OCI-M2 (cell line): ENCODE data around the gene TSPAN18.

ENCODE experiments used
- DNase-seq: peaks from one replicate; lab custom pipeline; 2025; ENCODE audit not compliant: unreplicated experiment; lab: John Stamatoyannopoulos, UW

The TSPAN18 gene

DNA sequence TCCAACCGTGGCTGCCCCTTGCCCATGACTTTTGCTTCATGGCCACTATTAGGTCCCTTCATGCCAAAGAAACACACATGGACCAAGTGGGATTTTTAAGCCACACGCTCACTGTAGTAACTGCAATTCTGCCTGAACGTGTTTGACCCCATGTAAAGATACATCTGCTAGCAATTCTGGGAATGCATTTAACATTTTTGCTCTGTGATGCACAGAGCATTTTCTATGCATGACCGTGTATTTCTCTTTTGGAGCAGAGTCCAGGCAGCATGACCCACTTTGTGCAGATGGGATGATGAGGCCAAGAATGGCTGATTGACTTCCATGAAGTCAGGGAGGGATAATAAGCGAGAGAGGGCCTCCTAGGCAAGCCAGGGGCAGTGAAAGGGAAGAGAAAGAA, 115.5 kb downstream of the TSPAN18 start:
- DNase-seq: no peak

DNA sequence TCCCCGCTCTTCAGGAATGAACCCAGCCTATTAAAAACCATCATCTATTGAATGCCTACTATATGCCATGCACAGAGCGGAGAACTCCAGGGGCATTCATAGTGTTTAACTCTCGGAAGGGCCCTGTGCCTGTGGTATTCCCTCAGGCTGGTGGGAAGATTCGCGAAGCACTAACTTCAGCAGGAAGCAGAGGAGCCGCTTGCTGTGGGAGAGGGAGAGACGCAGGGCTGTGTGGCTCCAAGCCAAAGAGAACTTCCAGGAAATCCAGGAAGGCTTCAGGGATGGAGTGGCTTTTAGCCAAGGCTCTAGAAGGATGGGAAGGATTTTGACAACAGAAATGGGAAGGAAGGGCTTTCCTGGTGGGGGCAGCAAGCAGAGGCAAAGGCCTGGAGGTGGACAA, 120.1 kb downstream of the TSPAN18 start:
- no peak for DNase-seq

DNA sequence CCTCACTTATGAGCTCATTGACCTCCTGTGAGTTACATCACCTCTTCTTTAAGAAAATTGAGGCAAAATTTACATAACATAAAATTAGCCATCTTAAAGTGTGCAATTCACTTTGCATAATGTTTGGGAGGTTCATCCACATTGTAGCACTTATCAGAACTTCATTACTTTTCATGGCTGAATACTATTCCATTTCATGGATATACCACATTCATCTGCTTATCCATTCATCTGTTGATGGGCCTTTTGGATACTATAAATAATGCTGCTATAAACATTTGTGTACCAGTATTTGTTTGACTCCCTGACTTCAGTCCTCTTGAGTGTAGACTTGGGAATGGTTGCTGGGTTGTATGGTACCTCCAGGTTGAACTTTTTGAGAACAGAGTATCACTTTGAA, 120.6 kb downstream of the TSPAN18 start:
- no peak for DNase-seq

DNA sequence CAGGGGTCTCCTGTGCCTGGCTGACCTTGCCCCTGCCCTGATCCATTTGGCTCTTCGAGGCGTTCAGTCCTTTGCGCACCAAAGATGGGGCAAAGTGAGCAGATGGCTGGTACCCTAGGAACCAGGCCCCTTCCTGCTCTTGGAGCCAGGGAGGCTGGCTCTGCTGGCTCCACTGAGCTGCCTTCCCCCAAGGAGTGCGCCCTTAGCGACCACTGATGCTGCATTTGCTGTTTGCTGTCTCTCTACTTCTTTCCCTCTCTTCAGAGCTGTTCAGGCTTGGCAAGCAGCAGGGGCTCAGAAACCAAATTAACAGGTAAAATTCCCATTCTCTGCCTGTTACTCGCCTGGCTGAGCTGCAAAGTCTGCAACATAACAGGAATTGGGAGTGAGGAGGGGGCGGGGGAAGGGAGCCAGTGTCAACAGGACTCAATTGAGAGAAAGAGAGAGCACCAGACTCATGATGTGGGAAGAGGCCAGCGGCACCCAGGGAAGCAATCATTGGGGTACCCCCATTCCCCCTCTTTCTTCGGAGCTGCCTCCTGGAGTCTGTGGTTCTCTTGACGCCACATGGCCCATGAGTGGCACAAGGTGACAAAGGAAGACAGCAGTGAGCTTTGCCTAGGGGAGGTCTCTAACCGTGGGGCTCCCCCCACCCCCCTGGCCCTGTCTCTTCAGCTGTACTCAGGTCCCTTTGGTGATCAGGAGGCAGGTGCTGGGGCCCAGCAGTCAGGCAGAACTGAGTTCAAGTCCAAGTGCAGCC, 121.6 kb downstream of the TSPAN18 start:
- DNase-seq: no peak

DNA sequence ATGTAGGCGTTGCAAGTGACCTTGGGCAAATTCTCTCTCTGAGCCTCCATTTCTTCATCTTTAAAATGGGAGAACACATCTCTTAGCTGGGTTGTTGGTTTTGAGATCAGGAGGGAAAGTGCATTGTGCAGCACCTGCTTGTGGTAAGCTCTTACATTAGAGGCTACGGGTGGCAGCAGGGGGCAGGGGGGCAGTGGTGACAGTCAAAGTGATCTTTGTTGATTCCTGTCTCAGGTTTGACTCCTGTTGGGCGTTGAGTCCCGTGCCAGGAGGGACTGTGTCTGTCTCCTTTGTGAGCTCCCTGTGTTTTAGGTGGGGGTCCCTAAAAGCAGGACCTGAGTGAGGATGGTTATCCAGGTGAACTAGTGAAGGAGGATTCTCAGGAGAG, 122.2 kb downstream of the TSPAN18 start:
- DNase-seq: no peak

DNA sequence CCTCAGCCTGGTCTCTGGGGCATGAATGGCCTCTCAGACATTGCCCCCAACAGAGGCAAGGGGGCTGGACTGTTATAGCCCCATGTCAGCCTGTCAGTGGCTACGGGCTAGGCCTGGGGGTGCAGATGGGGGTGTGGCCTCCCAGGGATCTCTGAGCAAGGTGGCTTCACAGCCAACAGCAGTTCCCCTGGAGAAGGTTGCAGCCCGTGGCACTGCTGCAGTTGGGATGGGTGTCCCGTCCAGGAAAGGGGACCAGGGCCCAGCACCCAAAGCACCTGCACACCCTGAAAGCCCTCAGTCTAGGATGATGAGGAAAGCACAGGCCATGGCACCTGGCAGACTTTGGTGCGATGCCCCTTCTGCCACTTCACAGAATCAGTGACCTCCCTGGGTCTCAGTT, 122.7 kb downstream of the TSPAN18 start:
- DNase-seq: no peak

DNA sequence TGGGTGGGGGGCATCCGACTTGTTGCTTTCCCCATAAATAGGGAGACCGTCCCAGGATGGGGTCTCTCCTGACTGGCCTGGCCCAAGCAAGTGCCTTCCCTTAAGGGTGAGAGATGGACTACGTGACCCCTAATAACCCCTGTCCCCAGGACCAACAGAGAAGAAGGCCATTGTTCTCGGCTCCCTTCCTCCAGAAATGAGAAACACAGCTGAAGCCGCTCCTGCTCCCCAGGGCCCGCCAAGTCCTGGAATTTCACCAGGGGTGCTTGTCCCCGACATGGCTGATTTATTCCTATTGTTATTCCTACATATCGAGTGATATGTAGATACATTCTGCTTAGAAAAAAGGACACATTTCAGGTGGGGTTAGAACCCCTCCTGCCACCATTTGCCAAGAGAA, 123.2 kb downstream of the TSPAN18 start:
- no peak for DNase-seq

DNA sequence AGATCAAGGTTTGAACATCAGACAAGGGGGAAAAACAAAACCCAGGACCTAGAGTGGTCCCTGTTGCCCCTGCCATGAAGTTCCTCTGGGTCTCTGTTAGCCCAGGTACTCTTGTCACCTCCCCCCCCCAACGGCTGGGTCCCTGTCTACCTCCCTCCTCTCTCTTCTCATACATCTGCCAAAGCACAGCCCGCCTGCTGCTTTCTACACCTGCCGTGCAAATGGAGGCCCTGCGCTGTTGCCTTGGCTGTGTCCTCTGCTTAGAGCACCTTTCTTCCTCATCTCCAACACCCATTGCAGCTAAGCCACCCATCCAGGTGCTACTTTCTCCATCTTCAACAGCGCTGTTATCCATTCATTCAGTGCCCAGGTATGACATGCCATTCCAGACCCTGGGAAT, 124.7 kb downstream of the TSPAN18 start:
- DNase-seq: no peak

DNA sequence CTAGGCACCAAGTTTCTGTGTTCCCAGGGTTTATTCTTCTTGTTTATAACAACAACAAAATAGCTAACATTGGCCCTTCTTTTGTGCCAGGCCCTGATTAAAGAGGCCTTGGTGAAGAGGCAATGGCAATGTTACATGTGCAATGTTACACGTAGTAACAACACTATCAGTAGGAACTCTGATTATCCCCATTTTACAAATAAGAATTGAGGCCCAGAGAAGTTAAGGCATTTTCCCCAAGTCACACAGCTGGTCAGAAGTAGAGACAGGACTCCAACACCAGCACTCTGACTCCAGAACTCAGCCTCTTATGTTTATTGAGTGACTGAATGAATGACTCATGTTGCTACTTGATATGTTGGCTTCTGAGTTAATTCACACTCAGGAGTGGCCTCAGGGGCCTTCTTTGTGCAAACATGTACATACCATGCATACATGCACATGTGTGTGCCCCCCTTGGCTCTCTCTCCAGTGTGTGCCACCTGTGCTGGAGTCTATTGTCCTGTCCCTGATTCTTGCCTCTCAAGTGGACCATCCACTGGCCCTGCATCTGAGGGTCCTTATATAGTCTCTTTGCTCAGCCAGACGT, 125.5 kb downstream of the TSPAN18 start:
- no peak for DNase-seq

DNA sequence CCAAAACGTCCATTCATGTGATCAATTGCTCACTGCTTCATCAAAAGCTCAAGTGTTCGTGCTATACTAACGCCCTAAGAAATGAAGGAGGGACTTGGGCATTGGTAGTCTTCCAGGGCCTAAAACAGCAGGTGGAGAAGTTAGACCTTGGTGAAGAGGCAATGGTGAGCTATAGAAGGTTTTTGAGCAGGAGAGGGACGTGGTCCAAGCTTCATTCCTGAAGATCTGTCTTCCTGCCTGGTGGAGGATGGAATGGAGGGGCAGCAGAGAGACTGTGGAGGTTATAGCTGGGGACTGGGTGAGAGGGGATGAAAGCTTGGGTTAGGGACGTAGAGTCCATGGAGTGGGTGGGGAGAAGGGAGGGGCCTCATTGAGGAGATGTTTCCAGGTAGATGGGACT, 126.2 kb downstream of the TSPAN18 start:
- no peak for DNase-seq

DNA sequence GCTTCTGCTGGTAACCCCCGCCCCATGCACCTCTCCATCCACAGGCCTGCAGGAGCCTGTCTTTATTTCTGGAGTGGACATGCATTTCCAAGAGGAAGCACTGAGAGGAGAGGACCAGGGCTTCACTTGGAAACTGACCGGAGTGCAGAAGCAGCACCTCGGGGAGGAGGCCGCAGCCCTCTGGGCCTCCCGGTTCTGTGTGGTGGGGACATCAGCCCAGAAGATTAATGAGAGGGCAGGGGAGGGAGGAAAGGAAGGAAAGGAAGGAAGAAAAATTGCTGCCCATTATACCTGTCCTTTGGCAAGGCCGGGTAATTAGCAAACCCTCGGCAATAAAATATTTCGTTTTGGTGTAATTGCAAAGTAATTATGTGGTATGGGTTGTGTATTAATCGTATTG, 126.9 kb downstream of the TSPAN18 start:
- no peak for DNase-seq

DNA sequence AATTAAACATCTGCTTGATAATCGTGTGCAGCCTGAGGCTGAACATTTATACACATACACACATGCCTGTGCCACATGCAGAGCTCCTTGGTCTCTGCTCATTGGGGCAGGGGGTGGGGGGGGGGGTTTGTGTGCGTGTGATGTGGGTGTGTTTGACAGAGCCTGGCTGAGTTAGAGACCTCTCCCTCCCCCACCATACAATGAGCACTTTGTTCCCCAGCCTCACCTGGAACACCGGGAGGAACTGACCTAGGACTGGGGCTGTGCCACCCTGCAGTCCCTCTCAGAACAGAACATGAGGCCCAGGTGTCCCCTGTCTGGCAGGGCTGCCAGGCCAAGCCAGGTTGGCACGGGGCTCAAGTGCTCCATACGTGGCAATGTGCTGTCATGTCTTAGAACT, 127.3 kb downstream of the TSPAN18 start:
- no peak for DNase-seq

DNA sequence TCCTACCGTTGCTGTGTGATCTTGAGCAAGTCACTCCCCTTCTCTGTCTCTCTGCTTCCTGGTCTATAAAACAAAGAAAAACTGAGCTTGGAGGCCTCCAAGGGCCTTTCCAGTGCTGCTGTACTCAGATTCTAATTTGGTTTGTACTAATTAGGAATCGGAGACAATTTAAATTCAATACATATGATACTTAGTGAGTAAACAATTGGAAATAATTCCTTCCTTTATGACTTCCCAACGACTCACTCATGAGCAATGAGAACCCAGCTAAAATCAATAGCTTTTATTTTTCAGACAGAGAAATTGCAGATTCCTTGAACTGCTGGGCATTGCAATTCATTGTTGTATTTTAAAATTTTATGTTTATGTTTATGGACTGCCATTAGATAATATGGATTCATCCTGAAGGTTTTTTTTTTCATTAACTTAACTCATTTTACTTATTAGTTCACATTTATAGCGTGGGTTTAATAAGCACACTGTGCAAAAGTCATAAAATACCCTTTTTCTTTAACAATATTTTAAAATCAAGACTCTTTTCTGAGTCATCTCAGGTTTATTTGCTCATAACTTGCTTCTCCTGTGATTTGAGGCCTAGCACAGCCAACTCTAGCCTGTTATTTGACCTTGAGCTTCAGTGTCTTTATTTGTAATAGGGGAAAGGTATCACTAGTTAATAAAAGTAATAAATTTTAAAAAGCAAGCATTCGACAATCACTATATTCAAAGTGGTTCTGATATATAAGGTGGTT, 128.2 kb downstream of the TSPAN18 start:
- DNase-seq: no peak

DNA sequence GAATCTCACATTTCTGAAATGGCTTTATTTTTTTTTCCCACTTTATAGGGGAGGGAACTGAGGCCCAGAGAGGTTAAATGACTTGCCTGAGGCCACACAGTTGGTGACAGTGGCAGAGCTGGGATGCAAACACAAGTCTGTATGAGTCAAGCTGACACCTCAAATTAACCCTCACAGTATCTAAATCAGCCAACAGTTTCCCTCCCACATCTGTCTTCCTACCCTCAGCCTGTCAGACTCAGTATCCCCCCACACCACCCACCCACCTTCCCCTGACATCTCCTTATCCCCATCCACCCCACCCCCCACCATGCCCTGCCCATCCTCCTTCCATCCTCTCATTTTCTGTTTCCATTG, 128.7 kb downstream of the TSPAN18 start:
- DNase-seq: no peak

DNA sequence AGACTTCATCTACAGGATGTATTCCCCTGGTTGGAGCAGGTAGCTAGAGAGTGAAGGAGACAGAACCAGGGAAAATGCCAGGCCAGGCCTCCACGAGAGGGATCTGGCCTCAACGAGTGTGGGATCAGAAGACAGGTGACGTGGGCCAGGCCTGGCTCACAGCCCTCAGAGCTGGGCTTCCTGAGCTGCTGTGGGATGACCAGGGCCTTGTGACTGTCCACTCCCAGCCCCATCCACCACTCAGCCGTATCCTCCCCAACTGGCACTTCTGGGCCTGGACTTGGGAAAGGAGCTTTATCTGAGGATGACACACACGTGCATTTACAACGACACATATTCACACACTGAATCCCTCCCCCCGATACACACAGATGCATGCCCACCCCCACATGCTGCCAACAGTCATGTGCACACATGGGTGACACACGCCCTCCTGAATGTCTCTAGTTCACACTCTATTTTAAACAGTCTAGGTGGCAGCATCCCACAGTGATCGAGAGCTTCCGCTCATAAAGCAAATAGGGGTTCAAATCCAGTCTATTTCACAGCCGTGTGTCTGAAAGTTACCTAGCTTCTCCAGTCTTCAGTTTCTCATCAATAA, 130.8 kb downstream of the TSPAN18 start:
- no peak for DNase-seq

DNA sequence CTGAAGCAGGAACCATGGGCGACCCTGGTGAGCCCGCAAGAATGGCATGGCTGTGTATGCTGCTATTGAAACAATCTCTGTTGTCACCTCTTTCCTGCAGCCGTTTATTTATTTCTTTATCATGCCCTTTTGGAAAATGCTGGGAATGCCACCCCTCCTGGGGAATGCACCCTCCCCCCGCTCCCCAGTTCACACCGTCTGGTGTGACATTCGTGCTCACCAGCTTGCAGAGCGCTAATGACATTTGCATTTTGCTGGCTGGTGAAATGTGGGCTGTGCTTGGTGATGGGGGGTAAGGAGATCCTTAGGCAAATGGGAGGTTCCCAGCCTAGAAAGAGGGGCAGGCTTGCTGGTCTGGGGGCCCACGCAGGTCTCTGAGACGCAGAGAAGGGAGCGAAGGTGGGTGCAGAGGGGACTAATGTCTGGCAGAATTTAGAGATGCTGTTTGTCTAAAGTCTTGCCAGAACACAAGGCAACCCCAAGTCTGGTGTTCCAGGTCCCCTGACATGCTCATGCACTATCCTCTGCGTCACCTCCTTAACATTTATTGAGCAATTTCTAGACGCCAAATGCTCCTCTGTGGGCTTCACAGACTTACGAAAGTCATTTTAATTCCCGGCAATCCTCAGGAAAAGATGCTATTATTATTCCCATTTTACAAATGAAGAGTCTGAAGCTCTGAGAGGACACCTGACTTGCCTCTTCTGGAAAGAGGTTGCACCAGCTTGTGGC, 132.2 kb downstream of the TSPAN18 start:
- no peak for DNase-seq

DNA sequence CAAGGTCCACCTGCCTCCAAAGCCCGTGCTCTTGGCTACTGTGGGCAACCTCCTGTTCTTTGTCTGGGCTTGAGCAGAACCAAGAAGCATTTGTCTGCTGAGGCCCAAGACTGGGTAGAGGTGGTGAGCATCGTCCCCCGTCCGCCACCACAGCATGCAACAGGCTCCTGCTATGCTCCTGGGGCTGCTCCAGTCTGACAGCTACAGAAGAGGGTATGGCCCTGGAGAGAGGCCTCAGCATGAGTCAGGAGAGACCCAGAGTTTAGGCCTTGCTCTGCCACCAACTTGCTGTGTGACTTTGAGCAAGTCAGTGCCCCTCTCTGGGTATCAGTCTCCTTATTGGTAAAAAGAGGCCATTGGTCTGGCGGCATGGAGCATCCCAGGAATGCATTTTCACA, 132.8 kb downstream of the TSPAN18 start:
- no peak for DNase-seq

DNA sequence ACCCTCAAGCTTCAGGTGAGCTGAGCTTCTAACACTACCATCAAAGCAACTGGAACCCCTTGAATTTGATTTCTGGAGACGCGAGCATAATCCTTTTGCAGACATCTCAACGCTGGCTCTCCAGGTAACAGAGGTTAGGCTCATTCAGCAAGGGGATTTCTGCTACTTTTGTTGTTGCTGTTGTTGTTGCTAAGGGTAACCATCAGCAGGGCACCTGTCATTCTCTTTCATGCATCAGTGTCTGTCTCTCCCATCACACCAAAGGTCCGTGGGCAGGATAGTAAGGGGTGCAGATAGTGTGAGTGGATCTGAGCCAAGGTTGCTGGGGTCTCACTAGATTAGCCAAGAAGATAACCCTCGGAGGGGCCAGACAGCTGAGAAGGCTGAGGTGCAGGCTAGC, 133.6 kb downstream of the TSPAN18 start:
- no peak for DNase-seq

DNA sequence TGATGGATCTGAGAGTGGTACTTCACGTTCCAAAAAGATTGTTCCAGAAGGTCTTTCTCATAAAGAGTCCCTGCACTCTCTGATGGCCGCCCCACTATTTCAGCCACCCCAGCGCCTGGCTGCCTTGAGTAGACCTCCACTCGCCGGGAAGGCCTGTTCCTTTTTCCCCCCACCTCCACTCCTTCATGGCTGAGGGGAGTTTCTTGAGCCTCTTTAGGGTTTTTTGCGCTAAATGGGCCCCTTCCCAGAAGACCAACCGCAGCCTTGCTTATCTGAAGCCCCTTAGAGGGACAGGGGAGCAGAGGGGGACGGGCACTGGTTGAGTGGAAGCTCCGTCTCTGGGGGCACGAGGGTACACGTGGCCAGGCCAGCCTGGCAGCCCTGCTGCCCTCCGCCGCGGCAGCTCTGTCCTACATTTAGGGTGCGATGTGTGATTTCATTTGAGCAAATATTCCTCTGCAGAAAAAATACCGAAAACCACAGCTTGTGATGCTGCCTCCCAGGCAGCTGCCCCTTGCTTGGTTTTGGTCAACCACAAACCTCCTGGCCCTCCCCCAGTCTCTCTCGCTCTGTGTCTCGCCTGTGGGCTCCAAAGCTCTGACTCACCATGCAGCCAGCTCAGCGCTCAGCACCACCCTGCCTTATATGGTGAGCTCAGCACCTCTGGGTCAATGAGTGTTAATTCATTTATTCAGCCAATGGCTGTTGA, 135.2 kb downstream of the TSPAN18 start:
- DNase-seq: peak; percentile 22

DNA sequence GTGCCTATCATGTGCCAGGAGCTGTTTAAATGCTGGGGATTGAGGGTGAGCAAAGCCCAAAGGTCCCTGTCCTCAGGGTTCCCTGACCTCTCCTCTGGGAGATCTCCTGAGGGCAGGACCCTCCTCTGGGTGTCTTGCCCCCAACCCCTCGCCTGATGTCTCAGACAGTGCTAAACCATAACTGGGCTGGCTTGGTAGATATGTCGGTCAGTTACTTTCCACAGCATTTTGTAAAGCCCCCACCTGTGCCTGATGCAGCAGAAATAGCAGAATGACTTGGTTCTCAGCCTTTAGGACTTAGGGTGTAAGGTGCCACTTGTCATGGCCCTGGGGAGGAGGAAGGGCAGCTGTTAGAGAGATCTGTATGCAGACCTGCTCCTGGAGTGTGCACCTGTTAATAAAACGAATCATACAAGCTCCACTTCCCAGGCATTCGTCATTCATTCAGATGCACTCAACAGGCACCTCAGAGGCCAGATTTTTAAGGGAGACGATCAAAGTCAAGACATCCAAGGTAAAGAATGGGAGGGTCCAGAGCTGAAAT, 135.9 kb downstream of the TSPAN18 start:
- no peak for DNase-seq
